Measurements from ENCODE around the gene STK17B.

DNA sequence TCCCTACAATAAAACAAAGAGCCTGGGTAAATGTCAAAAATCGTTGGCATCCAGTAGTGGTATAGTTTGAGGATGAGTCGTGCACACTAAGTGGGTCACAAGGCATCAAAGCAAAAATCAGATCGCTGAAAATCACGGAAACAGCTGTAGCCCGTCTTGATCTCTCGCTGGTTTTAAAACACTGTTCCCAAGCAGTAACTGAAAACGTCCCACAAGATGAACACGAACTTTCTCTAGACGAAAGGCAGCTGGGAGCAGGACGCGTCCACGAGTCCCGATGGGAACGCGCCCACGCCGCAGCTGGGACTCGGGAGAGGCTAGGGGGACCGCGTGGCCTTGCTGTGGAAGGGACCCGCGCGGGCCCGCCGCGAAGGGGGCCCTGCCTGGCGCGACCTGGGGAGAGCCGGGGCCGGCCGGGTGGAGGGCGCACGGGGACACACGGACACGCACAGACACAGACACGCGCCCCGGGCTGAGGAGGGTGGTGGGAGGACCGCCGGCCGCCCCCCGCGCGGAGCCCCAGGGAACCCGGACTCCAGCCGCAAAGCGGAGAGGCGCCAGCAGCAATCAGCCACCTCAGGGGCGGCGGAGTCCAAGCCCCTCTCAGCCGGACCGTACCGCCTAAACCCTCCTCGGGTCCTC lies 651 bp downstream of the STK17B start:
- TF ChIP-seq POLR2A (IDR thresholded peaks at IDR 0.05; ENCODE audit: low read depth, low read length) (no peak), POLR2AphosphoS5 (IDR thresholded peaks at IDR 0.05; ENCODE audit: low read depth, low read length) (no peak), TAF1 (IDR thresholded peaks at IDR 0.05; ENCODE audit: borderline replicate concordance, low read depth, low read length) (0 out of 2 replicates have a peak, but pooled peaks have one; percentile 6)
